Measurements from ENCODE around the gene XRN1. TPM values are rescaled to one million over a fixed set of nuclear protein-coding genes. Genes with fewer than 3 reads are reported as not detected.
"Not testable (repeated sequence)": the region's sequence is repeated elsewhere in the genome, so short reads cannot be mapped to it uniquely, and the experiment has no call there.

XRN1 gene
- total RNA-seq, 2 donors from 2014 or later: 16.1 to 19.4 TPM

DNA sequence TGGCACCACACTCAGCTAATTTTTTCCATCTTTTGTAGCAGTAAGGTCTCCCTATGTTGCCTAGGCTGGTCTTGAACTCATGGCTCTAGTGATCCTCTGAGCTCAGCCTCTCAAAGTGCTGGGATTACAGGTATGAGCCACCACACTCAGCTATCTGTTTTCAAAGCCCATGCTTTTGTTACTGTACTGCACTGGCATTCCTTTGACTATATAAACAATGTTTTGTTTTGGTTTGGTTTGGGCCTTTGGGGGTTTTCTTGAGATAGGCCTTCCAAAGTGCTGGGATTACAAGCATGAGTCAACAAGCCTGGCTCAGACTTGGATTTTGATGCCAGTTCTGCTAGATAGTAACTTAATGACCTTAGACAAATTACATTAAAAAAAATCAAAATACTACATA is 132.8 kb downstream of the XRN1 start:
- H3K9me3 ChIP-seq: no peaks in the 10 kb centered on the region
- no peak overlapping the region for H3K27ac ChIP-seq
- no peaks in the 10 kb centered on the region for H3K4me1 ChIP-seq
- peaks cover 17% of the 10 kb centered on the region for H3K36me3 ChIP-seq
- no peaks in the 10 kb centered on the region for H3K27me3 ChIP-seq
- no peak for DNase-seq (ENCODE audit: low spot score)
- TF ChIP-seq, protein P1, sequence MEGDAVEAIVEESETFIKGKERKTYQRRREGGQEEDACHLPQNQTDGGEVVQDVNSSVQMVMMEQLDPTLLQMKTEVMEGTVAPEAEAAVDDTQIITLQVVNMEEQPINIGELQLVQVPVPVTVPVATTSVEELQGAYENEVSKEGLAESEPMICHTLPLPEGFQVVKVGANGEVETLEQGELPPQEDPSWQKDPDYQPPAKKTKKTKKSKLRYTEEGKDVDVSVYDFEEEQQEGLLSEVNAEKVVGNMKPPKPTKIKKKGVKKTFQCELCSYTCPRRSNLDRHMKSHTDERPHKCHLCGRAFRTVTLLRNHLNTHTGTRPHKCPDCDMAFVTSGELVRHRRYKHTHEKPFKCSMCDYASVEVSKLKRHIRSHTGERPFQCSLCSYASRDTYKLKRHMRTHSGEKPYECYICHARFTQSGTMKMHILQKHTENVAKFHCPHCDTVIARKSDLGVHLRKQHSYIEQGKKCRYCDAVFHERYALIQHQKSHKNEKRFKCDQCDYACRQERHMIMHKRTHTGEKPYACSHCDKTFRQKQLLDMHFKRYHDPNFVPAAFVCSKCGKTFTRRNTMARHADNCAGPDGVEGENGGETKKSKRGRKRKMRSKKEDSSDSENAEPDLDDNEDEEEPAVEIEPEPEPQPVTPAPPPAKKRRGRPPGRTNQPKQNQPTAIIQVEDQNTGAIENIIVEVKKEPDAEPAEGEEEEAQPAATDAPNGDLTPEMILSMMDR (IDR thresholded peaks at IDR 0.05): no peak
- no peak overlapping the region for H3K4me3 ChIP-seq

DNA sequence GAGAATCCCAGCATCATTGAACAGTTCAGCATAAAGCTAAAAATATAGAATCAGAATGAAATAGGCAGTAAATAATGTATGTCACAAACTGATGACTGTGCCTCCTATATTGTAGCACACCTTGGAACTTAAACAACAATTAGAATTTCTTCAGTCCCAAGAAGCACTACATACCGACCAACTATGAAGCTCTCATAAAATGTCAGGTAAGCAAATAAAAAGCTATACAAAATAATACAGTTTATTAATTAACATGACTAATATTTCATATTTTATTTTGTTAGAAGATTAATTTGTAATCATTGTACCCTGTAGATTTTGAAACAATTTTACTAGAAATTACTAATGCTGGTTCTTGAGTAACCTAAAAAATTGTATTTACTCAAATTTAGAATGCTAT is 137.4 kb downstream of the XRN1 start:
- DNase-seq (ENCODE audit: low spot score): no peak
- TF ChIP-seq, protein P1 (IDR thresholded peaks at IDR 0.05): no peak
- H3K4me3 ChIP-seq: no peak overlapping the region
- no peaks in the 10 kb centered on the region for H3K4me1 ChIP-seq
- no peak overlapping the region for H3K27ac ChIP-seq
- H3K9me3 ChIP-seq: no peaks in the 10 kb centered on the region
- H3K27me3 ChIP-seq: no peaks in the 10 kb centered on the region
- peaks cover 17% of the 10 kb centered on the region for H3K36me3 ChIP-seq

DNA sequence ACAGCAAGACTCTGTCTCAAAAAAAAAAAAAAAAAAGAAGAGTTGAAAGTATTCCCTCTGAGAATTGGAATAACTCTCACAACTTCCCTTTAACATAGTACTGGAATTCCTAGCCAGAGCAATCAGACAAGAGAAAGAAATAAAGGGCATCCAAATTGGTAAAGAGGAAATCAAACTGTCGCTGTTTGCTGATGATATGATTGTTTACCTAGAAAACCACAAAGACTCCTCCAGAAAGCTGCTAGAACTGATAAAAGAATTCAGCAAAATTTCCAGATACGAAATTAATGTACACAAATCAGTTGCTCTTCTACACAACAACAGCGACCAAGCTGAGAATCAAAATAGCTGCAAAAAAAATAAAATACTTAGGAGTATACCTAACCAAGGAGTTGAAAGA is 145.0 kb downstream of the XRN1 start:
- not testable (repeated sequence) for H3K4me3 ChIP-seq; H3K27me3 ChIP-seq; H3K27ac ChIP-seq; DNase-seq (ENCODE audit: low spot score); H3K36me3 ChIP-seq; H3K4me1 ChIP-seq
- peaks cover 0 to 14% of the 10 kb centered on the region in 2 donors for H3K9me3 ChIP-seq

DNA sequence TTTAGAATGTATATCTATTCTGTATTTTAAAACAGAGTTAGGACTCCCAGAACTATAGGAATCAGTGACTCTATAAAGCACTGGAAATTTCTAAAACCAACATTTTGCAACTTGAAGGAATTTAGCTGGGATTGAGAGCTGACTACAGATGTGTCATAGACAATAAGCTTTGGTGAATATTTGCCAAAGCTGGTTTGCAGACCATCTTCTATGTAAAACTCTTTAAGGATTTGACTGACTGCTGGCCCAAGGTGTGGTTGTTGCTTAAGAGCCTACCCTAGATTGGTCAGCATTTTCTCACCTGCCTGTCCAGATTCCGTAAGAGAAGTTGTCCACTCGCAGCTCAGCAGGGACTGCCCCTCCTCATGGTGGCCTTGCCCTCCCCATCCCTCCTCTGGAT is 149.2 kb downstream of the XRN1 start:
- Histone ChIP-seq H3K9me3 (peaks cover 0 to 8% of the 10 kb centered on the region in 2 donors), H3K27ac (no peak overlapping the region), H3K4me1 (no peaks in the 10 kb centered on the region), H3K36me3 (no peaks in the 10 kb centered on the region), H3K27me3 (no peaks in the 10 kb centered on the region), H3K4me3 (no peak overlapping the region)
- no peak for DNase-seq (ENCODE audit: low spot score)
- TF ChIP-seq, protein P1 (IDR thresholded peaks at IDR 0.05): no peak

DNA sequence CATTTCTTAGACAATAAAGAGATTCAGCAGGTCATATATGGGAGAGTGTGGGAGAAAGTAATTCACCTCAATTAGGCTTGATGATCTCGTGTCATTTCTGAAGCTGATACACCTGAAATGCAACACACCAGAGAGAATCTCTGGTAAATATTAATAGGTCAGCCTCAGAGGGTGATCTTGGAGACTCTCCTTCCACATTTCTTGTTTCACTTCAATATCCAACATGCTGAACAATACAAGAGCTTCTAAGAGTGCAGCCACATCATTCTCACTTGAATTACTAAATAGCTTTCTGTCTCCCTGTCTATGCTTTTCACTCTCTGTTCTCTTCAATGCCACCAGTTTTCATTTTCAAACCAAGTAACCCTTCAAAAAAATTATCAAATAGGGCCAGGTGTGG is 151.3 kb downstream of the XRN1 start:
- TF ChIP-seq, protein P1 (IDR thresholded peaks at IDR 0.05): no peak
- Histone ChIP-seq H3K9me3 (no peaks in the 10 kb centered on the region), H3K4me3 (no peak overlapping the region), H3K4me1 (no peaks in the 10 kb centered on the region), H3K36me3 (no peaks in the 10 kb centered on the region), H3K27me3 (no peaks in the 10 kb centered on the region), H3K27ac (no peak overlapping the region)
- DNase-seq (ENCODE audit: low spot score): no peak

DNA sequence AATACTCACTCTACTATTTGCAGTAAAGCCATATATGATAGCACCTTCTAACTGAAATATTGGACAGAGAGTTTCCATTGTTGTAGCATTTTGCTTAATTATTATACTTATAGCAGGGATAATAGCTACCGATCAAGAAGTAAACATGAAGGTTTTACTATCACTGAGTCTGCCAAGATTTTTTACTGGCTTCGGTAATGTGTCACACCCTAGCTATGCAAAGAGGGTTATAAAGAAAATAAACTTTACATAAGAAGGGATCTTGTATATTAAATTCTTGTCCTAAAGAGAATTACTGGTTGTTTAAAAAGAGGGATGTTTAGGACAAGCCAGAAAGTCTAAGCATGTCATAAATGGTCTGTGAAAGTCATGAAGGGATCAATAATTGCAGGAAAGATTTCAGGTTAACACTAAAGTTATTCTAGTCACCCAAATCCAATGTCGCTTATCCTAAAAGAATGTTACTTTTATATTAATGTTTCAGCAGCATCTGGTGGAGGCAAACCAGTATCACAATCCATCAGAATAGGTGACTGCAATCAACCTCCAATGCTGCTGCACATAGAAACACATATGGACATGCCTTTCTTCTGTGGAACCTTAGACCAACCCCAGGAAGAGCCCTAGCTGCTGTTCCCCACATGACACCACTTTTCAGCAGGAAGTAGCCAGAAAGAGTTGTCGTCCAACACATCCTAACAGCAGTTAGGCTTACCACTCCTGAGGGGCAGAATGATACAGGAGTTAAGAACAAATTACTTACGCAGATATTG is 159.8 kb downstream of the XRN1 start:
- Histone ChIP-seq H3K36me3 (no peaks in the 10 kb centered on the region), H3K4me1 (no peaks in the 10 kb centered on the region), H3K4me3 (no peak overlapping the region), H3K9me3 (peaks cover 0 to 9% of the 10 kb centered on the region in 2 donors), H3K27me3 (no peaks in the 10 kb centered on the region), H3K27ac (no peak overlapping the region)
- TF ChIP-seq, protein P1 (IDR thresholded peaks at IDR 0.05): no peak
- no peak for DNase-seq (ENCODE audit: low spot score)
